GM13976 (cell line): ENCODE data around the gene ABLIM1.

Experiments used
- DNase-seq: peaks from one replicate; pipeline ENCODE4 v3.0.0; 2012; ENCODE audit warnings: low spot score
- in situ Hi-C: fragments of 300-500 bp; cut with MboI; formaldehyde crosslinking; loops from one replicate; pipeline ENCODE4 v1.12.0; 2022; ENCODE audit warnings: low sequenced_read_pairs, mixed read lengths, inconsistent platforms; ENCODE audit not compliant: unreplicated experiment
- TF ChIP-seq, protein P1 (sequence below): IDR thresholded peaks from 2 replicates; pipeline ENCODE4 v1.5.1; 2012; ENCODE audit warnings: borderline replicate concordance, mild to moderate bottlenecking; ENCODE audit not compliant: insufficient read depth; ENCODE audit errors: extremely low read depth, missing control alignments, control extremely low read depth

Gene ABLIM1

GRCh38 chr10:114682121-114682520, 24.0 kb upstream of the ABLIM1 start:
- in situ Hi-C loops: no loop called here
- no peak for DNase-seq
- TF ChIP-seq, protein P1, sequence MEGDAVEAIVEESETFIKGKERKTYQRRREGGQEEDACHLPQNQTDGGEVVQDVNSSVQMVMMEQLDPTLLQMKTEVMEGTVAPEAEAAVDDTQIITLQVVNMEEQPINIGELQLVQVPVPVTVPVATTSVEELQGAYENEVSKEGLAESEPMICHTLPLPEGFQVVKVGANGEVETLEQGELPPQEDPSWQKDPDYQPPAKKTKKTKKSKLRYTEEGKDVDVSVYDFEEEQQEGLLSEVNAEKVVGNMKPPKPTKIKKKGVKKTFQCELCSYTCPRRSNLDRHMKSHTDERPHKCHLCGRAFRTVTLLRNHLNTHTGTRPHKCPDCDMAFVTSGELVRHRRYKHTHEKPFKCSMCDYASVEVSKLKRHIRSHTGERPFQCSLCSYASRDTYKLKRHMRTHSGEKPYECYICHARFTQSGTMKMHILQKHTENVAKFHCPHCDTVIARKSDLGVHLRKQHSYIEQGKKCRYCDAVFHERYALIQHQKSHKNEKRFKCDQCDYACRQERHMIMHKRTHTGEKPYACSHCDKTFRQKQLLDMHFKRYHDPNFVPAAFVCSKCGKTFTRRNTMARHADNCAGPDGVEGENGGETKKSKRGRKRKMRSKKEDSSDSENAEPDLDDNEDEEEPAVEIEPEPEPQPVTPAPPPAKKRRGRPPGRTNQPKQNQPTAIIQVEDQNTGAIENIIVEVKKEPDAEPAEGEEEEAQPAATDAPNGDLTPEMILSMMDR: no peak

- in situ Hi-C loops: no loop called here
- no peak for DNase-seq
- TF ChIP-seq, protein P1: no peak
Observed at GRCh38 chr10:114681542-114681941, 23.5 kb upstream of the ABLIM1 start.

DNA sequence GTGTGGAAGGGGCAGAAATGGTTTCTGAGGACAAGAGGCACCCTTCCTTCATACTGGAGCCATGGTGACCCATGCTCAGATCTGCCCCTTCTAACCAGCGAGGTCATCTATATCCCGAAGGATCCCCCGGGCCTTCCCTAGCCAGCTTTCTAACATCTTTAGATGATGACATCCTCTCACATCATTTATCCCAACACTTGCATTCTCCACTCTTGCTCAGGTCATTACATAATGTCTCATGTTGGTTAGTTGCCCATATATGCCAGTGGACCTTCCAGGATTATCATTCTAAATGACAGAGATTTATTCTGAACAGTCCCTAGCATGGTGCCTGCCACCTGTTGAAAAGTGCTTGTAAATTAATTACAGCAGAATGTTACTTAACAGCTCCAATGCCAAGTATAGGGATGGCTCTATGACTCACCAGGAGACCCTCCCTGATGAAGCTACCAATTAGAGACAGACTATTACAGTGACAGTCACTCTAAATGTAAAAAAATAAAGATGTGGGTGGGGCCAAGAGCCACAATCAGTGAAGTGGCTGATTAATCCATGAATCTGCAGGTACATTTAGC, 22.6 kb upstream of the ABLIM1 start:
- no peak for DNase-seq
- in situ Hi-C loops: no loop called here
- TF ChIP-seq, protein P1: no peak

- DNase-seq: no peak
- TF ChIP-seq, protein P1: no peak
- in situ Hi-C loops: no loop called here
Observed at GRCh38 chr10:114679552-114679951, 21.5 kb upstream of the ABLIM1 start.

DNA sequence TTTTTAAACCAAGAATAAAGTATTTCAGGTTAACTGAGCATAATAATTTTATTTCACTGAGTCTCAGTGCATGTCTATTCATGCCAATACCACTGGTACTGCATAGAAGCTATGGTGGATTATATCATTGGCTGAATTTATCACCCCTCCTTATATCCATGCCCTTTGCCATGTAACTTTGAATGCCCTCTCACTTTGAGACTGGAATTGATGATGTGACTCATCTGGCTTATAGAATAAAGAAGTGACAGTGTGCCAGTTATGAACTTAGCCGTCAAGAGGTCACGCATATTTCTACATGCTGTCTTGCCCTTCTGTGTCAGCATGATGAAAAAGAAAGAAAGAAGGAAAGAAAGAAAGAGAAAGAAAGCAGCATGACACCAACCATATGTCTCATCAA, 20.7 kb upstream of the ABLIM1 start:
- TF ChIP-seq, protein P1: no peak
- DNase-seq: no peak
- in situ Hi-C loops: no loop called here

- no peak for DNase-seq
- TF ChIP-seq, protein P1: no peak
- in situ Hi-C loops: no loop called here
Observed at GRCh38 chr10:114678336-114678735, 20.3 kb upstream of the ABLIM1 start.

- in situ Hi-C loops: no loop called here
- TF ChIP-seq, protein P1: no peak
- no peak for DNase-seq
Observed at GRCh38 chr10:114674346-114674745, 16.3 kb upstream of the ABLIM1 start.
